Testis (tissue), 3 donors: ENCODE measurements around the gene MYLK. TPM values are rescaled to one million over a fixed set of nuclear protein-coding genes. Genes with fewer than 3 reads are reported as not detected.

Experiments used
- DNase-seq: peaks from one replicate; pipeline ENCODE4 v3.0.0-alpha.2; 2019
- H3K27ac ChIP-seq, 2 donors: fragments of 200-600 bp; sonication (generic); one replicate each; pipeline ENCODE4 v1.5.1; 2019
- H3K27me3 ChIP-seq: fragments of 200-600 bp; sonication (generic); one replicate; pipeline ENCODE4 v1.5.1; 2019
- H3K36me3 ChIP-seq: fragments of 200-600 bp; sonication (generic); one replicate; pipeline ENCODE4 v1.5.1; 2017; ENCODE audit warnings: low read depth; ENCODE audit errors: missing control alignments
- H3K4me1 ChIP-seq: fragments of 200-600 bp; sonication (generic); one replicate; pipeline ENCODE4 v1.5.1; 2019
- H3K4me3 ChIP-seq, 2 donors: fragments of 200-600 bp; sonication (generic); one replicate each; pipeline ENCODE4 v1.5.1; 2017 to 2019
- H3K9me3 ChIP-seq: fragments of 200-600 bp; sonication (generic); one replicate; pipeline ENCODE4 v1.5.1; 2017
- POLR2A ChIP-seq: fragments of 450-650 bp; IDR thresholded peaks from one replicate; pipeline ENCODE4 v1.6.1; 2017; ENCODE audit warnings: antibody characterized with exemption, mild to moderate bottlenecking, moderate library complexity
- WGBS, 2 donors: methylation state at CpG; one replicate each; pipeline ENCODE4 v1.1.5; 2018; 5-methylcytosine and 5-hydroxymethylcytosine counted together
- intact Hi-C: fragments of 100-400 bp; cut with DNase I; formaldehyde crosslinking; loops from one replicate; pipeline ENCODE4 v1.15.1; 2023; ENCODE audit warnings: low total_unique reads
- polyA plus RNA-seq: library from polyadenylated mRNA; stranded (reverse); fragments of 350-450 nt; fragmentation: Illumina TruSeq; extraction: RNeasy Lipid Tissue Mini Kit (QIAGEN cat#74804); gene quantifications from one replicate; pipeline ENCODE4 v1.2.3, GENCODE V29; 2014; ENCODE audit warnings: low read depth, low replicate concordance; ENCODE audit not compliant: insufficient read depth
- total RNA-seq, 2 donors: library from RNA; depleted of rRNA; stranded (reverse); fragments of >200 nt; gene quantifications; one replicate each; pipeline ENCODE4 v1.2.3, GENCODE V29; 2016
- TF ChIP-seq, protein P1 (sequence below), 3 experiments: fragments of 450-650 bp in 2 of 3; fragments of 200-600 bp in 1 of 3; sonication (generic) in 1 of 3; IDR thresholded peaks; one replicate each; pipeline ENCODE4 v1.5.1; 2016 to 2019; ENCODE audit warnings: antibody characterized with exemption in 3 of 3, mild to moderate bottlenecking in 2 of 3, moderate library complexity in 1 of 3

The MYLK gene
- total and polyA plus RNA-seq, 3 donors from 2014 or later = 130 to 168 (median 151) TPM

DNA sequence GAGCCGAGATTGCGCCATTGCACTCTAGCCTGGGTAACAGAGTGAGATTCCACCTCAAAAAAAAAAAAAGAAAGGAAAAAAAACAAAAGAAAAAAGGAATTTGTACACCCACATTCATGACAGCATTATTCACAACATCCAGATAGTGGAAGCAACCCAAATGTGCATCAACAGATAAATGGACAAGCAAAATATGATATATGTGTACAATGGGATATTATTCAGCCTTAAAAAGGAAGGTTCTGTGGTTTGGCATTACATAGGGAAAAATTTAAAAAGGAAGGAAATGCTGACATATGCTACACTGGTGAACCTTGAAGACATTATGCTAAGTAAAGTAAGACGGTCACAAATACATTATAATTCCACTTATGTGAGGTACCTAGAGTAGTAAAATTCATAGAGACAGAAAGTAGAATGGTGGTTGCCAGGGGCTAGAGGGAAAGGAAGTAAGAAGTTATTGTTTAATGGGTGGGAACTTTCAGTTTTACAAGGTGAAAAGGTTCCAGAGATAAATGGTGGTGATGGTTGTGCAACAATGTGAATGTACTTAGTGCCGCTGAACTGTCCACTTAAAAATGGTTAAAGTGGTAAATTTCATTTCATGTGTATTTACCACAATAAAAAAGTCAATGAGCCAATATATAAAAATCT, 118.5 kb downstream of the MYLK start:
- H3K4me3 ChIP-seq = no peak overlapping the region
- TF ChIP-seq POLR2A = no peak
- TF ChIP-seq, protein P1, sequence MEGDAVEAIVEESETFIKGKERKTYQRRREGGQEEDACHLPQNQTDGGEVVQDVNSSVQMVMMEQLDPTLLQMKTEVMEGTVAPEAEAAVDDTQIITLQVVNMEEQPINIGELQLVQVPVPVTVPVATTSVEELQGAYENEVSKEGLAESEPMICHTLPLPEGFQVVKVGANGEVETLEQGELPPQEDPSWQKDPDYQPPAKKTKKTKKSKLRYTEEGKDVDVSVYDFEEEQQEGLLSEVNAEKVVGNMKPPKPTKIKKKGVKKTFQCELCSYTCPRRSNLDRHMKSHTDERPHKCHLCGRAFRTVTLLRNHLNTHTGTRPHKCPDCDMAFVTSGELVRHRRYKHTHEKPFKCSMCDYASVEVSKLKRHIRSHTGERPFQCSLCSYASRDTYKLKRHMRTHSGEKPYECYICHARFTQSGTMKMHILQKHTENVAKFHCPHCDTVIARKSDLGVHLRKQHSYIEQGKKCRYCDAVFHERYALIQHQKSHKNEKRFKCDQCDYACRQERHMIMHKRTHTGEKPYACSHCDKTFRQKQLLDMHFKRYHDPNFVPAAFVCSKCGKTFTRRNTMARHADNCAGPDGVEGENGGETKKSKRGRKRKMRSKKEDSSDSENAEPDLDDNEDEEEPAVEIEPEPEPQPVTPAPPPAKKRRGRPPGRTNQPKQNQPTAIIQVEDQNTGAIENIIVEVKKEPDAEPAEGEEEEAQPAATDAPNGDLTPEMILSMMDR (IDR thresholded peaks at IDR 0.05) = no peak
- WGBS, 2 donors = 84 to 92% methylated on average over 4 of the region's 4 CpGs
- no peaks in the 10 kb centered on the region for H3K27me3 ChIP-seq
- H3K27ac ChIP-seq = no peak overlapping the region
- no peaks in the 10 kb centered on the region for H3K9me3 ChIP-seq
- no peaks in the 10 kb centered on the region for H3K36me3 ChIP-seq
- no peak for DNase-seq
- intact Hi-C loops = no loop called here
- no peaks in the 10 kb centered on the region for H3K4me1 ChIP-seq

DNA sequence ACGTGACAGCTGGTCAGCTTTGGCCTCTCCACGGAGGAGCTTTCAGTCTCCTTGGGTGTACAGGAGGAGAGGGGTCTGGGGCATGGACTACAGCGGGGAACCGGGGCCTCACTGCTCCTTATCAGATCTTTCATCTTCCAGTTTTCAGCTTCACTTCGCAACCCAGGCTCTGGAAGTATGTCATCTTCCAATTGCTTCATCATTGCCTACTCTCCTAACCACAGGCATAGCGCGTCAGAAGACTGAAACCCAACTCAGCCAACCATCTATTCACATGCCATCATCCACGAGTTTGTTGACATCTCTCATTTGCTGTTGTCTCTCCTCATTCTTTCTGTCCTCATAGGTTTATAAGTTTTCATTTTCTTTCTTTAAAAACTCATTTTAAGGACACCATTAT, 119.5 kb downstream of the MYLK start:
- H3K9me3 ChIP-seq = no peaks in the 10 kb centered on the region
- intact Hi-C loops = no loop called here
- TF ChIP-seq, protein P1 (IDR thresholded peaks at IDR 0.05) = no peak
- TF ChIP-seq POLR2A = no peak
- H3K4me3 ChIP-seq = no peak overlapping the region
- no peak overlapping the region for H3K27ac ChIP-seq
- no peak for DNase-seq
- no peaks in the 10 kb centered on the region for H3K4me1 ChIP-seq
- H3K27me3 ChIP-seq = no peaks in the 10 kb centered on the region
- 85 to 95% methylated on average over 8 of the region's 8 CpGs for WGBS, 2 donors
- H3K36me3 ChIP-seq = no peaks in the 10 kb centered on the region

DNA sequence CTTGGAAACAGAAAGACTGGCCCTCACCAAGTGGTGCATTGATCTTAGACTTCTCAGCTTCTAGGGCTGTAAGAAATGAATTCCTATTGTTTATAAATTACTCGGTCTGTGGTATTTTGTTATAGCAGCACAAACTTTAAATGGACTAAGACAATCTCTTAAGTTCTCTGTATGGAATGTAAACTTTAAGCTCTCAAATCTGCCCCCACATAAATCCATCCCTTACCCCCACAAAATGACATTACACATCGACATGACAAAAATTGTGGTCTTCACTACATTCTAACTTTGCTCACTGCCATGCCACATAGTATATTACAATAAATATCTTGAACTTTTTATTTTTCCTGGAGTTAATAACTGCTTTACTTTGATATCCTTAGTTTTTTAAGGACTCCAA, 121.3 kb downstream of the MYLK start:
- WGBS, 2 donors = 83 to 84% methylated on average over 2 of the region's 2 CpGs

DNA sequence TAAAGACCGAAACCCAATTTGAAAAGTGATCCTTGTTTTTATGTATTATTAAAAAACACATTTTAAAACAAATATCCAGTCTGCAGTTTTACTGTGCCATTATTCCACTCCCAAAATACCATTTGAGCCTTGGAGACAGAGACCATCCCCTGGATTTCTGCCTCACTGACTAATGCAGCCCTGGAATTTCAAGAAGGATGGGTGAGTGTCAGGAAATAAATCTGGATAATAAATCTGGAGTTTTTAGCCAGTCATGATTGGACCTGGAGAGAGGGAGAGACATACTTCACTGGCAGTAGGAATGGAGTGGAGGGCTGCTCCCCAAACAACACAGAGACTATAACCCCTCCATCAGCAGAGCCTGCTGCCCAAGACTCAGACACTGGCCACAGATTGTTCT, 123.3 kb downstream of the MYLK start:
- 95 to 100% methylated on average over 1 of the region's 1 CpG for WGBS, 2 donors
- Histone ChIP-seq H3K4me3 (no peak overlapping the region), H3K9me3 (no peaks in the 10 kb centered on the region), H3K27ac (no peak overlapping the region), H3K27me3 (no peaks in the 10 kb centered on the region), H3K36me3 (no peaks in the 10 kb centered on the region), H3K4me1 (no peaks in the 10 kb centered on the region)
- TF ChIP-seq, protein P1 (IDR thresholded peaks at IDR 0.05) = no peak
- TF ChIP-seq POLR2A = no peak
- DNase-seq = no peak
- intact Hi-C loops = no loop called here

More for the DNA sequence above, 121.3 kb downstream of the MYLK start:
- DNase-seq = no peak
- intact Hi-C loops = no loop called here
- no peaks in the 10 kb centered on the region for H3K9me3 ChIP-seq
- H3K27me3 ChIP-seq = no peaks in the 10 kb centered on the region
- no peaks in the 10 kb centered on the region for H3K36me3 ChIP-seq
- no peak overlapping the region for H3K27ac ChIP-seq
- H3K4me1 ChIP-seq = no peaks in the 10 kb centered on the region
- no peak overlapping the region for H3K4me3 ChIP-seq
- no peak for TF ChIP-seq POLR2A
- TF ChIP-seq, protein P1 (IDR thresholded peaks at IDR 0.05) = no peak

DNA sequence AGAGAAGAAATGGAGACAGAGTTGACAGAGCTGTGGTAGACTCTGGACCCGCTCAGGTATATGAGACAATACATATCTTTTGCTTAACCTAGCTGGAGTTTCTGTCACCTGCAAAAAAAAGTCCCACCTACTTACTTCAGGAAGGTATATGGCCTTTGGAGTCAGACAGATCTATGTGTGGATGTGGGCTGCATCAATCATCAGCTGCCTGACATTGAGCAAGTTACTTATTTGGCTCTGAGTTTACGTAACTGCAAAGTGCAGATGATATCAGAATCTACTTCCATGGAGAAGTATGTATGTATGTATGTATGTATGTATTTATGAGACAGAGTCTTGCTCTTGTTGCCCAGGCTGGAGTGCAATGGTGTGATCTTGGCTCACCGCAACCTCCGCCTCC, 124.3 kb downstream of the MYLK start:
- intact Hi-C loops = no loop called here
- H3K9me3 ChIP-seq = no peaks in the 10 kb centered on the region
- DNase-seq = no peak
- WGBS, 2 donors = 95% methylated on average over 4 of the region's 4 CpGs
- no peak overlapping the region for H3K4me3 ChIP-seq
- H3K4me1 ChIP-seq = no peaks in the 10 kb centered on the region
- H3K27me3 ChIP-seq = no peaks in the 10 kb centered on the region
- no peaks in the 10 kb centered on the region for H3K36me3 ChIP-seq
- TF ChIP-seq, protein P1 (IDR thresholded peaks at IDR 0.05) = no peak
- no peak for TF ChIP-seq POLR2A
- no peak overlapping the region for H3K27ac ChIP-seq
